ENCODE measurements around the gene ANKH.

The ANKH gene

DNA sequence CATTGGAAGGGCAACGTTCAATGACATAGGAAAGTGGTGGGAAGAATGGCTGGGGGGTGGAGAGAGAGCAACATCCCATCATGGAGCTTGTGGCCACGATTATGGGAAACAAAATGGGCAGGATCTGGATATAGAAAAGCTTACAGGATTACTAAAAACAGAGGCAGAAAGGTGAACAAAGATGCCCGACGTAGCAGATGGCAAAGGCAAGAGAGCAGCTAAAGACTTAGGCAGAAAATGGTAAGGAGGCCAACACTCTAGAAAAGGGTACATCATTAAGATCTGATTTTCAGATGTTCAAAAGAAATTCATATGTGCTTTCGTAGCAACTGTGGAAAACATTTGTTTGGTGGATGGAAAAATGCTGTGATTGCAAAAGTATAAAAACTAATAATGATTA, 104.5 kb downstream of the ANKH start:
- in situ Hi-C loops (cut with MboI; ENCODE audit: low sequenced_read_pairs): no loop called here

DNA sequence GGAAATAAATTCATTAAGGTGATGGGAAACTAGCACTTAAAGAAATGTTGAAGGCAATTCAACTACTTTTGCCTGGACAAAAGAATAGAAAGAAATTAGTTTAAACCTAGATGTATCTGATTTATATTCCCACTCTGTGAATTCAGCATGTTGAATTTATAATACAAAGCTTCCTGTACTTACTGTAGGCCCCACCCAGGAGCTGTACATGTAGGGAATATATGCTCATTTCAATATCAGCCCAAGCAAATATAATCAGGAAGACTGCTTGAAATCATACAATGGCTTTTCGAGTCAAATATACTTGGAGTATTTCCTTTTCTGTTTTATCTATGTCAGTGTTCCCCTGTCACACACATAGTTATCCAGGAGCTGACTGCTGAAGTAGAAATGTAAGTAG, 105.0 kb downstream of the ANKH start:
- in situ Hi-C loops (cut with MboI; ENCODE audit: low sequenced_read_pairs): no loop called here

- in situ Hi-C loops (cut with MboI; ENCODE audit: low sequenced_read_pairs): no loop called here
These were observed 106.0 kb downstream of the ANKH start for GRCh38 chr5:14765587-14765986.

DNA sequence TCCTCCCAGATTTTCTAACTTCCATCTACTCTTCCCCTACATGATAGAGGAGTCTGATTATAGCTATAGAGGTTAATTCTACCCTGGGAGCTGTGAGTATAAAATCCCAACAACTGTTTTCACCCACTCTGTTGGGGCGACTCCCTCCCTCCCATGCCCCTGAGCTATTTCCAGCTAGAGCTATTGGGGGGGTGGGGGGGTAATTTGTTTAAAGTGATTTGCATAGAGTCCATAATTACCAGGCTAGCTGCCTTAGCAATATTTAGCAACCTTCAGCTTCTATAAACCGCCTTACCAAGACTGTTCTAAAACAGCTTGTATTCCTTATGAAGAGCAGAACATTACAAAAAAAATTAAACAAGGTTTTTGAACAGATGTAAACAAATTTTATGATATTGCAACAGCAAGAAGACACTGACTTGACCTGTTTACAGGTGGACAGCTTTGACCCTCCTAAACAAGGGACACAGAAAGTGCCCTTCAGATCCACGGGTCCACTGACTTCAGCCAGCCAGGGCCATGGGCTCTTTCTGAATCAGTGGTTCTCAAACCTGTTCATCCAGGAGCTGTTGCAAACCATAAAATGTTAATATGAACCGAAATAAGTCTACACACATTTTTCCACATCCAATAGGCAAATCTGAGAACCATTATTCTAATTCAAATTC, 108.9 kb downstream of the ANKH start:
- in situ Hi-C loops (cut with MboI; ENCODE audit: low sequenced_read_pairs): no loop called here

DNA sequence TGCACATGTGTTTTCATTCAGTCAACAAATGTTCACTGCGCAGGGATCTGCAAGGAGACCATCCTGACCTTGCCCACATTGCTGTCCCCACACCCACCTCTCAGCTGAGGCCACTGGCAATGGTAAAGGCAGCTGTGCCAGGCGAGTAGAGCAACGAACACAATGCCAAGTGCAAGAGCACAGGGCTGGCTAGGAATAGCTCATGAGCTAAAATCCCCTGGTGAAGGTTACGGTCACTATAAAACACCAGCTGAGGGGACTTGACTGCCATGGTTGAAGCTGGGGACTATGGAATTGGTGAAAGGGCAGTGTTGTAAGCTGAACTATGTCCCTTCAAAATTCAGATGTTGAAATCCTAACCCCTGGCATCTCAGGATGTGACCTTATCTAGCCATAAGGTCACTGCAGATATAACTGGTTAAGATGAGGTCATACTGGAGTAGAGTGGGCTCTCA, 111.0 kb downstream of the ANKH start:
- in situ Hi-C loops (cut with MboI; ENCODE audit: low sequenced_read_pairs): no loop called here

DNA sequence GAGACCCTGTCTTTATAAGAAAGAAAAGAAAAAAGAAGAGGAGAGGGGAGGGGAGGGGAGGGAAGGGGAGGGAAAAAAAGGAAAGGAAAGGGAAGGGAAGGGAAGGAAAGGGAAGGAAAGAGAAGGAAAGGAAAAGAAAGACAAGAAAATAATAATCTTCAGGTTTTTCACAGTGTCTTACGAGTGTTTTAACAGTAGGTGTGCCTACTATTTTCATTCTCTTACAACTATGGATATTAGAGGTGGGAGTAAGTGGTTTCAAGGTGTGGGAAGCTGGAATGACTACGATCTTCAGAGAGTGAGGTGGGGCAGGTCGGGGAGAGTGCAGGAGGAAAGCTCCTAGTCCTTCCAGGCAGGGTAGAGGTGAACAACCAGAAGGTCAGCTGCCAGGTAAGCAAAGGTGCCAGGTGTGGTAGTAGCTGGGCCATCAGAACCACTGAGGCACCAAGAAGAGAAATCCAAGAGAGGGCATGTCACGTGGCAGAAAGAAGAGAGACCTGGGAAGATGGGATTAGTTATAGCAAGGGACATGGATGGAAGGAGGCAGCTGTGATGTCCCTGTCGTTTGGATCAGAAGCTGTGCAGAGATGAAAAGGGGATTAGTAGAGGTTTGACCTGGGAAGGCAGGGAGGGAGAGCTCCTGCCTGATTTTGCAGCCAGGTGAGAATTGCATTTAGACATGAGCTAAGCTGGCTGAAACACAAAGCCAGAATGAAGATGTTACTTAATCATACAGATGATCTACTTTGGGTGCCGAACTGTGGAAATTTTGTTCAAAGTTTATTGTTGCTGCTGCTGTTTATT, 111.6 kb downstream of the ANKH start:
- in situ Hi-C loops (cut with MboI; ENCODE audit: low sequenced_read_pairs): no loop called here

DNA sequence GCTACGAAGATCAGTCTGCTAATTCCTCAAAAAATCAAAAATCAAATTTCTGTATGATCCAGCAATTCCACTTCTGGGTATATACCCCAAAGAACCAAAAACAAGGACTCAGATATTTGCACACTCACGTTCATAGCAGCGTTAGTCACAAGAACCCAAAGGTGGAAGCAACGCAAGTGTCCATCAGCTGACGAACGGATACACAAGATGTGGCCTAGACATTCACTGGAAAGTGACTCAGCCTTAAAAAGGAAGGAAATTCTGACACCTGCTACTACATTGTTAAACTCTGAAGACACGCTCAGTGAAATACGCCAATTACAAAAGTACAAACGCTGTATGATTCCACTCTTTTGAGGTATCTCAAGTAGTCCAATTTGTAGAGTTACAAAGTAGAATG, 113.7 kb downstream of the ANKH start:
- in situ Hi-C loops (cut with MboI; ENCODE audit: low sequenced_read_pairs): no loop called here

DNA sequence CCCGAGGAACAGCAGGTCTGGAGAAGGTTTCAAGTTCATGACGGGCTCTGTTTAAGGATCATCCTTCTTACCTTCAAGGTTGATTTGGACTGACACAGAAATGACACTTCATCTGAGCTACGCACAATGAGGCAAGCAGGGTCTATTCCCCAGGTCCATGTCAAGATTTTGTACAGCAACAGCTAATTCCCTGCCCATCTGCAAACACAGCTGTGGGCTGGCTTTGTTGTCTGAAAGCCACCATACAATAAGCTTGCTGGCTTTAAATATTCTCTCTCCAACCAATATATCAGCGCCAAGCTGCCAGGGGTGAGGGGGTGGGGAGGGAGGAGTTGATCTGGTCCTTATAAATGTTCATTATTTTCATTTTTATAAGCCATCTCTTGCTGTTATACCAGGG, 115.1 kb downstream of the ANKH start:
- in situ Hi-C loops (cut with MboI; ENCODE audit: low sequenced_read_pairs): no loop called here

DNA sequence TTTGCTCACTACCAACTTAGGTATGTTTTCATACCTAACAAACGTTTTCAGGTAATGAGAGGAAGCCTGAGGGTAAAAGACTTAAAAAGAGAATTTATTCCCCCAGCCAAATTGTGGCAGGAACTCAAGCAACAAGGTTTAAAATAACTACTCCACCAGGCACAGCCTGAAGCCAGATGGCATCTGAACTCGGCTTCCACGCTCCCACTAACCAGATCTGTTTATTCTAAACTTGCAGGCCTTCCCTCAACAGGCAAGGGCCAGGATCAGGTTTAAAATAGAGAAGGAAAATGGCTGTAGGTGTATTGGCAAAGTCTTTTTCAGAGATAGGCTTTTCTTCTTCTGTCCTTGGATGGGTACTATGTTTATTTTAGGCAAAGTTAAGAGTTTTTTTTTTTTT, 117.6 kb downstream of the ANKH start:
- in situ Hi-C loops (cut with MboI; ENCODE audit: low sequenced_read_pairs): no loop called here

DNA sequence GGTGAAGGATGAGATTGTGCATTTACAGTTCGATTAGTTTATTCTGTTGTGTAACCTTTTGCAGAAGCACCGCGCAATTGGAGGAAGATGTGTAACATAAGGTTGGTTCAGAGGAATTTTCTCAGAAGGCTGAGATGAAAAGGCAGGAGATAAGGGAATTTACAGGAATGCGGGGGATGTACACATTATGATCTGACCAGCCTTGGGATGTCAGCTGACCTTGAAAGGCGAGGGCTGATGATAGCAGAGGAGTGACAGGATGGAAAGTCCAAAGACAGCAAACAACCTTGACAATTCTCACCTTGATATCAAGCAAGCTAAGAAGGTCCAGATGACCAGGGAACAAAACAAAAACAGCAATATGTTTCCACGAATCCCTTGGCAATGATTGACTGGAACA, 118.3 kb downstream of the ANKH start:
- in situ Hi-C loops (cut with MboI; ENCODE audit: low sequenced_read_pairs): no loop called here

GRCh38 chr5:14752497-14753071, 119.0 kb downstream of the ANKH start:
- in situ Hi-C loops (cut with MboI; ENCODE audit: low sequenced_read_pairs): no loop called here

DNA sequence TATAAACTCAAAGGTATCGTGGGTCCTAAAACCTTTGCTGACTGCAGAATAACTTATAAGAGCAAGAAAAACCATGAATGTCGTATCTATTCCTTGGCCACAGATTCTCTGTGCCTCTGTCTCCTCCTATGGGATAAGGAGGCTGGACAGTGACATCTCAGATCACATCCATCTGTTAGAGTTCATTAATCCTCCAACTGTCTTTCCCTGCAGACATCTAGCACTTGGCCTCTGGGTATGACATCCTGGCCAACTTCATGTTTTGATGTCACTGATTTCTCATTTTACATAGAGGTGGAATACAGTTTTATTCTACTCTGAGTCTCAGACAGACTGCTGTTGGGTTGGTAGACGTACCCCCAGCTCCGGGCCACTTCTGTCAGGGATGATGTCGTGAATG, 120.9 kb downstream of the ANKH start:
- in situ Hi-C loops (cut with MboI; ENCODE audit: low sequenced_read_pairs): no loop called here

- in situ Hi-C loops (cut with MboI; ENCODE audit: low sequenced_read_pairs): no loop called here
These were observed 121.9 kb downstream of the ANKH start for GRCh38 chr5:14749579-14750101.

GRCh38 chr5:14748180-14748900, 123.2 kb downstream of the ANKH start:
- in situ Hi-C loops (cut with MboI; ENCODE audit: low sequenced_read_pairs): no loop called here

DNA sequence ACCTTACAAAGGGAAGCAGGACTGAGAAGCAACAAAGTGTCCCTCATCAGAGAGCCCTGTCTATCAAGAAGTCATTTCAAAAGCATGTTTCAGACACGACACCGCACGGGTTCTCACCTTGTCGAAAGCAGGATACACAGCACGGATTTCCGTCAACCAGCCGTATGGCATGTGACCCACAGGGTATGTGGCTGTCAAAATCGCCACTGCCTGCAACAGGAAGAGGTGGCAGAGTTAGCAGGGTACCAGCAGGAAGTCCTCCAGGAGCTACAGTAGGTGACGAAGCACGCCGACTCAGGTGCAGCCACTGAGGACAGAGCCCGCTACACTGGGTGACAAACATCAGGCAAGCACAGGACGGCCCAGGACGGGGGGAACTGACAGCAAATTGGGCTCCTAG, 125.8 kb downstream of the ANKH start:
- in situ Hi-C loops (cut with MboI; ENCODE audit: low sequenced_read_pairs): no loop called here

- in situ Hi-C loops (cut with MboI; ENCODE audit: low sequenced_read_pairs): no loop called here
These were observed 126.4 kb downstream of the ANKH start for GRCh38 chr5:14745188-14745563.

DNA sequence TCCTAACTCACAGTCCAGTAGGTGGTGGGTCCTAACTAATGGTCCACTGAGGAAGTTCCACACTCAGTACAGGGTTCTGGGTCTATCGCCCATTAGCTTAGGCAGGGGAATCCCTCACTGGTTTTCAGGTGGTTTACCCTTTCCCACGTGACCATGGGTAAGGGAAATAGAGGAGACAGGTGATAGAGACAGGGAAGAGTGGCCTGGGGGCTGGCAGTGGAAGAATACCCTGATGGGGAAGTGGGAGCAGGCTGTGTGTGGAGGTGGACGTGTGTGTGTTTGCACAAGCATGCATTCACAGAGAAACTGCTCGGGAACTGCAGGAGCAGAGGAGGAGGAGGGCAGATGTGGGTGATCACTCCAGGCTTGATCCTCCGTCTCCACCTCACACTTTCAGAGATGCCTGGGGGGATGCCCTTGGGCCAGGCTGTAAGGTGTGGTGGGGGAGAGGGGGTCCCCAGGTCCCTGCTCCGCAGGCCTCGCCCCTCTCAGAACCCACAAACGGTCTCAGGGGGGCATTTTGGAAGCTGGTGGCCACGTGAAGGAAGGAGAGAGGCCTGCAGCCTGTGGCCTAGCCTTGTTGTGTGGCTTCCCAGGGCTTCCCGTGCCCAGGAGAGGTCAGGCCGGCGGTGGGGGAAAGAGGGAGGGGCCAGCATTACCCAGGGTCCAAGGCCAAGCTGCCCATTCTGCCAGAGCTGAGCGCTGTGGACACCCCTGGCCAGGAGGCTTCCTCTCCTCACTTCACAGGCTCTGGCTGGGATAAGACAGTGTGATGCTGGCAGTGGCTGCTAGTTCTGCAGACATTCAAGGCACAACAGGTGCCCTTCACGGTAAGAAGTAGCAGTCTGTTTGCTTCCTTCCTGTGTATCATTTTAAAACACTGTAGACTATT, 127.0 kb downstream of the ANKH start:
- in situ Hi-C loops (cut with MboI; ENCODE audit: low sequenced_read_pairs): no loop called here

DNA sequence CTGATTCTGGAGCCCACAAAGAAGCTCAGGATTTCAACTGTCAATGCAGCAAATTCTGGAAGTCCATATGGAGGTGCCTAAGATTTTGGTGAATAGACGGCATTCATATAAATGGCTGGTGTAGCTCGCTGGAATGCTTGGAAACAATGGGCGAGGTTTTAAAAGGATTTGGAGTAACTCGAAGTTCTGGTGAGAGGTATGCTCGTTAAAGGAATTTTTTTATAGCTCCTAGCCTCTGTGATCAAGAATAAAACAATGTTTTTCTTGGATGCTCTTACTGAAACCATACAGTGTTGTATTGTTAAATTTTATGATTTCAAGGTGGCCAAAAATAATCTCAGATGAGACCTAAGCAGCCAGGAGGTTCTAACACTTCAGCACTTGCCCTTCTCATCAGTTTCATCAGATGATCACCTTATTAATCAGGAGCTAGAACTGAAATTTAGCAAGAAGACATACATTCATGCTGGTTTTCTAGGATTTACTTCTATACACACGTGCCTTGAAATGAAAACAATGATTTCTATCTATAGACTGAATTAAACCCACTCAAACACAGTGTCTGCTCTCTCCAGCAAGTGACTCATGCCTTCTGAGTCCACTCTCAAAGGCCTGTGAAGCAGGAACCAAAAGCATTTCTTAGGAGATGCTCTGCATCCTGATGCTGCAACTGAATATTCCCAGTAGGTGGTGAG, 127.8 kb downstream of the ANKH start:
- in situ Hi-C loops (cut with MboI; ENCODE audit: low sequenced_read_pairs): no loop called here

DNA sequence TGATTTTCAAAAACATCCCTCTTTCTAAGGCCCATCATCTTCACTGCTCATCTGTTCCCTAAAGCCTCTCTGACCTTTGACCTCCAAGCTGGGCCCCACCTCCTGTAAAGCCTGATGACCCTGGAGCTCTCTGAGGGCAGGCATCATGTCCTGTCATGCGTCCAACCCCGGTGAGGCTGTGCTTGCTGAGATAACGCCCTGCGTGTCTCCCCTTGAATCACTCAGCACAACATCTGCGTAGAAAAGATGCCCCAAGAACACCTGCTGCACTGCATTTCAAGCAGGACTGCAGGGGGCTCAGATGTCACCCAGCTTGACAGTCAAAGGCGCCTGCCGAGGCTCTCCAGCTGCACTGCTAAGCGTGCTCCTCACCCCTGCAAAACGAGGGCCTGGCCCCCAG, 129.1 kb downstream of the ANKH start:
- in situ Hi-C loops (cut with MboI; ENCODE audit: low sequenced_read_pairs): no loop called here

Data from hTERT RPE-1 (cell line).